Epithelial cell of esophagus (primary cell): ENCODE data around the gene EIF2AK3.

Experiments used
- DNase-seq: peaks from one replicate; pipeline ENCODE4 v3.0.0; 2010; ENCODE audit warnings: low read depth
- H3K4me3 ChIP-seq: 2 replicates; pipeline ENCODE4 v1.5.1; 2011; ENCODE audit warnings: mild to moderate bottlenecking, low read length, control low read depth
- CTCF ChIP-seq: IDR thresholded peaks from 2 replicates; pipeline ENCODE4 v1.5.1; 2011; ENCODE audit warnings: low read depth, mild to moderate bottlenecking, low read length, control low read depth, inconsistent platforms; ENCODE audit not compliant: insufficient read depth; ENCODE audit errors: missing control alignments

The EIF2AK3 gene

GRCh38 chr2:88585969-88586368 lies 41.3 kb downstream of the EIF2AK3 start:
- TF ChIP-seq CTCF = no peak
- H3K4me3 ChIP-seq = no peak overlapping the region
- DNase-seq = no peak

GRCh38 chr2:88582030-88582429 lies 45.2 kb downstream of the EIF2AK3 start:
- no peak for TF ChIP-seq CTCF

GRCh38 chr2:88580088-88580487 lies 47.2 kb downstream of the EIF2AK3 start:
- no peak for DNase-seq
- TF ChIP-seq CTCF = no peak
- H3K4me3 ChIP-seq = no peak overlapping the region

More at GRCh38 chr2:88582030-88582429, 45.2 kb downstream of the EIF2AK3 start:
- DNase-seq = peak; percentile 44
- H3K4me3 ChIP-seq = no peak overlapping the region

GRCh38 chr2:88575630-88576029 lies 51.6 kb downstream of the EIF2AK3 start:
- DNase-seq = no peak
- TF ChIP-seq CTCF = no peak
- no peak overlapping the region for H3K4me3 ChIP-seq

- no peak for DNase-seq
- no peak overlapping the region for H3K4me3 ChIP-seq
Measured at GRCh38 chr2:88575051-88575450, 52.2 kb downstream of the EIF2AK3 start.

GRCh38 chr2:88574445-88574844 lies 52.8 kb downstream of the EIF2AK3 start:
- no peak for DNase-seq
- H3K4me3 ChIP-seq = no peak overlapping the region
- no peak for TF ChIP-seq CTCF

More at GRCh38 chr2:88575051-88575450, 52.2 kb downstream of the EIF2AK3 start:
- no peak for TF ChIP-seq CTCF

GRCh38 chr2:88568179-88568578 lies 59.1 kb downstream of the EIF2AK3 start:
- no peak overlapping the region for H3K4me3 ChIP-seq
- DNase-seq = no peak
- TF ChIP-seq CTCF = no peak
